ENCODE measurements around the gene RNF113B.

DNA sequence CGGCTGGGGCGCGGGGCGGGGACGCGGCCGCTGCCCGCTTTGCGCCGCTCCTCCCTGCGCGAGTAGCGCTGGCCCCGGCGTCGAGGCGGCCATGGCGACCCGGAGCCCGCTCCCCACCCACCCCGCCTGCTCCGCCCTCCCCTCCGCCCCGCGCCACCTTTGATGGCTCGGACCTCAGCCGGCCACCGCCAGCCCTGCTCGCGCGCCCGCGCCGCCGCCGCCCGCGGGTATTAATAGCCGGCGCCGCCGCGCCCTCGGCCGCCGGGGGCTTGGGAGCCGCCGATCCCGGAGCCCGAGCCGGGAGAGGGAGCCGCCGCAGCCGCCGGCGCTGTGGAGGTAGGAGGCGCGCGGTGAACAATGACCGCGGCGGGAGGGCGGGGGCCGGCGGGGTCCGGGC is 33.9 kb downstream of the RNF113B start:
- TF ChIP-seq, protein P1, sequence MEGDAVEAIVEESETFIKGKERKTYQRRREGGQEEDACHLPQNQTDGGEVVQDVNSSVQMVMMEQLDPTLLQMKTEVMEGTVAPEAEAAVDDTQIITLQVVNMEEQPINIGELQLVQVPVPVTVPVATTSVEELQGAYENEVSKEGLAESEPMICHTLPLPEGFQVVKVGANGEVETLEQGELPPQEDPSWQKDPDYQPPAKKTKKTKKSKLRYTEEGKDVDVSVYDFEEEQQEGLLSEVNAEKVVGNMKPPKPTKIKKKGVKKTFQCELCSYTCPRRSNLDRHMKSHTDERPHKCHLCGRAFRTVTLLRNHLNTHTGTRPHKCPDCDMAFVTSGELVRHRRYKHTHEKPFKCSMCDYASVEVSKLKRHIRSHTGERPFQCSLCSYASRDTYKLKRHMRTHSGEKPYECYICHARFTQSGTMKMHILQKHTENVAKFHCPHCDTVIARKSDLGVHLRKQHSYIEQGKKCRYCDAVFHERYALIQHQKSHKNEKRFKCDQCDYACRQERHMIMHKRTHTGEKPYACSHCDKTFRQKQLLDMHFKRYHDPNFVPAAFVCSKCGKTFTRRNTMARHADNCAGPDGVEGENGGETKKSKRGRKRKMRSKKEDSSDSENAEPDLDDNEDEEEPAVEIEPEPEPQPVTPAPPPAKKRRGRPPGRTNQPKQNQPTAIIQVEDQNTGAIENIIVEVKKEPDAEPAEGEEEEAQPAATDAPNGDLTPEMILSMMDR (IDR thresholded peaks at IDR 0.05; ENCODE audit: insufficient read depth, low read depth, low read length), result no peak
- no peak for TF ChIP-seq EZH2 (IDR thresholded peaks at IDR 0.05; ENCODE audit: insufficient read depth, low read length)

Measured in astrocyte (in vitro differentiated cells and primary cell).